HepG2 (cell line): Measurements from ENCODE around the gene BIRC5. TPM values are rescaled to one million over a fixed set of nuclear protein-coding genes. Genes with fewer than 3 reads are reported as not detected.

ENCODE experiments used
- ATF3 ChIP-seq: sonication (generic); formaldehyde crosslinking; IDR thresholded peaks from 2 replicates; pipeline ENCODE4 v1.4.0; 2020; ENCODE audit warnings: missing genetic modification reagents
- ERF ChIP-seq: IDR thresholded peaks from 2 replicates; pipeline ENCODE4 v1.6.1; 2018; ENCODE audit warnings: missing biosample characterization, missing genetic modification reagents
- ETV6 ChIP-seq: sonication (generic); formaldehyde crosslinking; conservative IDR thresholded peaks from 2 replicates; pipeline ENCODE4 v1.4.0; 2020; ENCODE audit warnings: missing genetic modification reagents
- GATAD2A ChIP-seq: IDR thresholded peaks from 2 replicates; pipeline ENCODE4 v1.6.1; 2016
- MED13 ChIP-seq: sonication (generic); formaldehyde crosslinking; IDR thresholded peaks from 2 replicates; pipeline ENCODE4 v1.5.0; 2020; ENCODE audit warnings: missing genetic modification reagents
- MXD3 ChIP-seq: IDR thresholded peaks from 2 replicates; pipeline ENCODE4 v1.6.1; 2016; ENCODE audit warnings: mild to moderate bottlenecking, missing biosample characterization, missing genetic modification reagents
- MXD4 ChIP-seq: IDR thresholded peaks from 2 replicates; pipeline ENCODE4 v1.6.1; 2016; ENCODE audit warnings: mild to moderate bottlenecking, missing biosample characterization, missing genetic modification reagents
- NAIF1 ChIP-seq: sonication (generic); formaldehyde crosslinking; IDR thresholded peaks from 2 replicates; pipeline ENCODE4 v1.5.0; 2020; ENCODE audit warnings: mild to moderate bottlenecking, missing genetic modification reagents, borderline replicate concordance
- NRL ChIP-seq: sonication (generic); formaldehyde crosslinking; IDR thresholded peaks from 2 replicates; pipeline ENCODE4 v1.5.0; 2020; ENCODE audit warnings: missing genetic modification reagents, mild to moderate bottlenecking, moderate library complexity, borderline replicate concordance
- PHF21A ChIP-seq: sonication (generic); formaldehyde crosslinking; IDR thresholded peaks from 2 replicates; pipeline ENCODE4 v1.5.0; 2020; ENCODE audit warnings: mild to moderate bottlenecking, missing genetic modification reagents
- POLR2G ChIP-seq: fragments of 200-400 bp; formaldehyde crosslinking; IDR thresholded peaks from 2 replicates; pipeline ENCODE4 v1.6.1; 2018; ENCODE audit warnings: mild to moderate bottlenecking, low read depth, low read length, moderate library complexity
- REXO4 ChIP-seq: sonication (generic); formaldehyde crosslinking; IDR thresholded peaks from 2 replicates; pipeline ENCODE4 v1.8.0; 2022; ENCODE audit warnings: missing genetic modification reagents, mild to moderate bottlenecking, borderline replicate concordance
- RFXANK ChIP-seq: IDR thresholded peaks from 2 replicates; pipeline ENCODE4 v1.6.1; 2016
- SMAD1 ChIP-seq: sonication (generic); formaldehyde crosslinking; IDR thresholded peaks from 2 replicates; pipeline ENCODE4 v1.4.0; 2020; ENCODE audit warnings: missing genetic modification reagents, low read depth, mild to moderate bottlenecking, borderline replicate concordance
- TBP ChIP-seq: sonication (generic); formaldehyde crosslinking; IDR thresholded peaks from 2 replicates; pipeline ENCODE4 v1.5.0; 2020; ENCODE audit warnings: missing genetic modification reagents
- TOE1 ChIP-seq: sonication (generic); formaldehyde crosslinking; IDR thresholded peaks from 2 replicates; pipeline ENCODE4 v1.4.0; 2020; ENCODE audit warnings: mild to moderate bottlenecking, missing genetic modification reagents
- TP53 ChIP-seq: sonication (generic); formaldehyde crosslinking; conservative IDR thresholded peaks from 2 replicates; pipeline ENCODE4 v1.4.0; 2020; ENCODE audit warnings: missing genetic modification reagents
- ZNF260 ChIP-seq: sonication (generic); formaldehyde crosslinking; IDR thresholded peaks from 2 replicates; pipeline ENCODE4 v1.4.0; 2020; ENCODE audit warnings: missing genetic modification reagents, low read depth, mild to moderate bottlenecking, borderline replicate concordance
- ZNF512 ChIP-seq: sonication (generic); formaldehyde crosslinking; IDR thresholded peaks from 2 replicates; pipeline ENCODE4 v1.4.0; 2020; ENCODE audit warnings: mild to moderate bottlenecking, missing genetic modification reagents
- ZNF549 ChIP-seq: sonication (generic); formaldehyde crosslinking; IDR thresholded peaks from 2 replicates; pipeline ENCODE4 v1.5.0; 2020; ENCODE audit warnings: missing genetic modification reagents
- ZNF614 ChIP-seq: IDR thresholded peaks from 2 replicates; pipeline ENCODE4 v1.6.1; 2018; ENCODE audit warnings: missing biosample characterization, missing genetic modification reagents, inconsistent platforms, borderline replicate concordance
- ZNF720 ChIP-seq: sonication (generic); formaldehyde crosslinking; IDR thresholded peaks from 2 replicates; pipeline ENCODE4 v1.4.0; 2020; ENCODE audit warnings: missing genetic modification reagents
- ZNF761 ChIP-seq: sonication (generic); formaldehyde crosslinking; conservative IDR thresholded peaks from 2 replicates; pipeline ENCODE4 v1.4.0; 2020; ENCODE audit warnings: mild to moderate bottlenecking, missing genetic modification reagents
- ZNF780A ChIP-seq: sonication (generic); formaldehyde crosslinking; IDR thresholded peaks from 2 replicates; pipeline ENCODE4 v1.8.0; 2022; ENCODE audit warnings: mild to moderate bottlenecking, missing genetic modification reagents, moderate library complexity
- ZNF878 ChIP-seq: sonication (generic); formaldehyde crosslinking; IDR thresholded peaks from 2 replicates; pipeline ENCODE4 v1.8.1; 2023; ENCODE audit warnings: mild to moderate bottlenecking, missing genetic modification reagents, moderate library complexity
- polyA plus RNA-seq, 8 experiments: library from polyadenylated mRNA; depleted of rRNA in 3 of 8; stranded (reverse) in 7 of 8; unstranded in 1 of 8; fragments of >200 nt; fragmentation: Illumina TruSeq in 4 of 8; extraction: Trizol in 4 of 8; gene quantifications; 2 replicates each; pipeline versions ENCODE4 v1.2.1 to v1.2.3, GENCODE V29; 2011 to 2016; ENCODE audit warnings: low read depth in 4 of 8, missing spikeins in 1 of 8, mixed read lengths in 1 of 8; ENCODE audit not compliant: insufficient read depth in 1 of 8
- total RNA-seq, 5 experiments: library from RNA; depleted of rRNA; stranded (reverse); fragments of >200 nt; fragmentation: Illumina TruSeq; extraction: Trizol; gene quantifications; 2 replicates each; pipeline ENCODE4 v1.2.3, GENCODE V29; 2016; ENCODE audit warnings: low read depth in 1 of 5
- TF ChIP-seq, protein P1 (sequence below): sonication (generic); formaldehyde crosslinking; IDR thresholded peaks from 2 replicates; pipeline ENCODE4 v1.8.0; 2023; ENCODE audit warnings: mild to moderate bottlenecking, missing genetic modification reagents

The BIRC5 gene
- total and polyA plus RNA-seq, 2 of the 13 experiments (the other 11 are each of a cell fraction or from before 2014, with no cell fraction given), result 30.3 to 135 TPM

DNA sequence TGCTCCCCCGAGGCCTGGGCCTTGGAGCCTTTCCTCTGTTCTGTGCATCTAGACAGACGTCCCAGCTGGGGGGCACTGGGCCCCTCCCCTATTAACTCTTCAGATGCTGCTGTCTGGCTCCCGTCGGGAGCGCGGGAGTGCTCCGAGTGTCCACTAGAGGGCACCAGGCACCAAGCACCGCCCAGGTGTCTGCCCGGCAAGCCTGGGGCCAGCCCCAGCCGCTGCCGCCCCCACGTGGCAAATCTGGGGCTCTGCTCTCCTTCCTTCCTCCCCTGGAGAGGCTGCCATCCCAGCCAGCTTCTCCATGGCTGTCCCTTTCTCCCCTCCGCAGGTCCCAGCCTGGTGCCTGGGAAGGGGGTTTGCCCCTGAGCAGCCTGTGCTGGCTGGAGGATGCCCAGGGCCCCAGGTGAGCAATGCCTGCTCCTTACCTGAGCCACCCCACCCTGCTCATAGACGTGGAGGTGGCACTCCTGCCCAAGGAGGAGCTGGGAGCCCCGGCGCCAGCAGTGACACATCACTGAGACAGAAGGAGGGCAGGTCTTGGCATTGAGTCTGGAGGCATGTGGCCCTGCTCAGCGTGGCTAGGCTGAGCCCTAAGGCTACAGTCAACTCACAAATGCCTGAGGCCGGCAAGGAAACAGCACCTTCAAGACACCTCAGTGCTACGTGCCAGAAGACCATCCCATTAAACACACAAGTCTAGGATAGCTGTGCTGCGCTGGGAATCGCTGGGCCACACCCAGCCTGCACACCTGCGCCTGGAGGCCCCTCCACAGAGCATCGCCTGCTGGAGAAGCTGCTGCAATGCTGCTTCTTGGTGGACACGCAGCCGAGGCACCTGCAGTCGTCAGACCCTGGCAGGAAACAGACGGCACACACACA, 37.1 kb downstream of the BIRC5 start (continued):
- TF ChIP-seq GATAD2A (CRISPR knock-in tag) (peak; percentile 81), TBP (CRISPR knock-in tag) (no peak), TP53 (no peak), SMAD1 (CRISPR knock-in tag) (peak; percentile 79; the same call in 1 of the 2 replicates), ETV6 (peak; percentile 78), ZNF720 (CRISPR knock-in tag) (no peak), POLR2G (no peak), ZNF761 (CRISPR knock-in tag) (no peak), ERF (peak; percentile 94), ZNF260 (CRISPR knock-in tag) (no peak), ATF3 (CRISPR knock-in tag) (peak; percentile 40; the same call in 1 of the 2 replicates), TOE1 (CRISPR knock-in tag) (peak; percentile 78), MED13 (CRISPR knock-in tag) (no peak), ZNF512 (no peak), REXO4 (CRISPR knock-in tag) (no peak), PHF21A (CRISPR knock-in tag) (no peak), ZNF614 (CRISPR knock-in tag) (peak; percentile 76; the same call in 1 of the 2 replicates), ZNF878 (no peak), NAIF1 (CRISPR knock-in tag) (no peak), NRL (CRISPR knock-in tag) (peak; percentile 75; the same call in 1 of the 2 replicates), RFXANK (0 out of 2 replicates have a peak, but pooled peaks have one; percentile 37), ZNF549 (CRISPR knock-in tag) (no peak), ZNF780A (CRISPR knock-in tag) (no peak), MXD3 (peak; percentile 62; the same call in 1 of the 2 replicates), MXD4 (CRISPR knock-in tag) (peak; percentile 82; the same call in 1 of the 2 replicates)
- TF ChIP-seq, protein P1, sequence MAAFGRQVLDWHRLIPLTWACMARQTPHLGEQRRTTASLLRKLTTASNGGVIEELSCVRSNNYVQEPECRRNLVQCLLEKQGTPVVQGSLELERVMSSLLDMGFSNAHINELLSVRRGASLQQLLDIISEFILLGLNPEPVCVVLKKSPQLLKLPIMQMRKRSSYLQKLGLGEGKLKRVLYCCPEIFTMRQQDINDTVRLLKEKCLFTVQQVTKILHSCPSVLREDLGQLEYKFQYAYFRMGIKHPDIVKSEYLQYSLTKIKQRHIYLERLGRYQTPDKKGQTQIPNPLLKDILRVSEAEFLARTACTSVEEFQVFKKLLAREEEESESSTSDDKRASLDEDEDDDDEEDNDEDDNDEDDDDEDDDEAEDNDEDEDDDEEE (CRISPR knock-in tag), result no peak
